Mesendoderm (in vitro differentiated cells): Measurements from ENCODE around the gene SLC8A1.

Source experiments
- DNase-seq: peaks from one replicate; pipeline ENCODE4 v3.0.0; 2013
- H2AK5ac ChIP-seq: 2 replicates; pipeline ENCODE4 v1.6.1; 2013; ENCODE audit warnings: low read length, inconsistent platforms
- H2BK120ac ChIP-seq: 2 replicates; pipeline ENCODE4 v1.6.1; 2013; ENCODE audit warnings: low read depth, mild to moderate bottlenecking, low read length, moderate library complexity, mixed read lengths
- H2BK15ac ChIP-seq: replicated peaks from 2 replicates; pipeline ENCODE4 v1.6.1; 2013; ENCODE audit warnings: low read depth, mild to moderate bottlenecking, moderate library complexity
- H2BK5ac ChIP-seq: 2 replicates; pipeline ENCODE4 v1.6.1; 2013; ENCODE audit warnings: low read length, inconsistent platforms
- H3K18ac ChIP-seq: 2 replicates; pipeline ENCODE4 v1.6.1; 2013; ENCODE audit warnings: mild to moderate bottlenecking, low read length, mixed read lengths
- H3K23ac ChIP-seq: one replicate; pipeline ENCODE4 v1.6.1; 2013; ENCODE audit warnings: low read length
- H3K27ac ChIP-seq: 2 replicates; pipeline ENCODE4 v1.5.1; 2013; ENCODE audit warnings: low read depth, mild to moderate bottlenecking, inconsistent platforms, low read length, moderate library complexity
- H3K27me3 ChIP-seq: 2 replicates; pipeline ENCODE4 v1.6.1; 2013; ENCODE audit warnings: low read length, control low read depth, mild to moderate bottlenecking, inconsistent platforms; ENCODE audit not compliant: insufficient read depth, poor library complexity
- H3K36me3 ChIP-seq: 2 replicates; pipeline ENCODE4 v1.6.1; 2013; ENCODE audit warnings: low read length, inconsistent platforms; ENCODE audit not compliant: control insufficient read depth, insufficient read depth
- H3K4ac ChIP-seq: one replicate; pipeline ENCODE4 v1.6.1; 2013; ENCODE audit warnings: low read depth, mild to moderate bottlenecking, low read length, moderate library complexity
- H3K4me1 ChIP-seq: 2 replicates; pipeline ENCODE4 v1.6.1; 2013; ENCODE audit warnings: low read depth, low read length, inconsistent platforms; ENCODE audit not compliant: control insufficient read depth
- H3K4me2 ChIP-seq: 2 replicates; pipeline ENCODE4 v1.6.1; 2013; ENCODE audit warnings: low read length
- H3K4me3 ChIP-seq: 2 replicates; pipeline ENCODE4 v1.5.1; 2013; ENCODE audit warnings: mild to moderate bottlenecking, low read length
- H3K56ac ChIP-seq: one replicate; pipeline ENCODE4 v1.6.1; 2013; ENCODE audit warnings: low read length
- H3K79me1 ChIP-seq: 2 replicates; pipeline ENCODE4 v1.6.1; 2013; ENCODE audit warnings: low read length, inconsistent platforms
- H3K79me2 ChIP-seq: 2 replicates; pipeline ENCODE4 v1.6.1; 2013; ENCODE audit warnings: mild to moderate bottlenecking, low read length; ENCODE audit not compliant: control insufficient read depth, insufficient read depth
- H3K9ac ChIP-seq: 2 replicates; pipeline ENCODE4 v1.6.1; 2013; ENCODE audit warnings: low read length, inconsistent platforms
- H4K5ac ChIP-seq: one replicate; pipeline ENCODE4 v1.6.1; 2013; ENCODE audit warnings: low read length
- H4K8ac ChIP-seq: one replicate; pipeline ENCODE4 v1.6.1; 2013; ENCODE audit warnings: low read depth, mild to moderate bottlenecking, control low read depth, low read length, moderate library complexity
- WGBS: extraction: QIAGEN DNeasy Blood & Tissue Kit; methylation state at CpG from one replicate; pipeline ENCODE4 v1.1.7; 2013; ENCODE audit warnings: low lambda C conversion rate, missing lambda C conversion rate; ENCODE audit not compliant: insufficient coverage; ENCODE audit errors: extremely low coverage; 5-methylcytosine and 5-hydroxymethylcytosine counted together

Gene SLC8A1

DNA sequence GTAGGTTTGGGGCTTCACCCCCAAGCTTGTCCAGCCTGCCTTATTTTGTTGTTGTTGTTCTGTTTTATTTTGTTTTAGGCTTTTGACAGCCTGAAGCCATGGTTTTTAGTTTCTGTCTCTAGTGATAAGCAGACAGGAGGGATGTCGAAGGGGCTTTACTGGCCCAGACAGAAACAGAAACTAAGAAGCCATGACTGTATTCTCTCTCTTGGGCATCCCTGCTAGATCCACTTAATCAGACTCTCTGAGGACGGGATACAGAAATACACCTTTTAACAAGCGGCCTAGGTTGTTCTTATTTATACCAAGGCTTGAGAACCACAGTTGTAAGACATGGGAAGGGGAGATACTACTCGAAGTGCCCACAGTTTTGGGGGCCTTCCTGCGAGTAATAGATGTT is 330.9 kb downstream of the SLC8A1 start:
- H3K9ac ChIP-seq = no peak overlapping the region
- no peak overlapping the region for H3K23ac ChIP-seq
- H3K27ac ChIP-seq = no peak overlapping the region
- no peak overlapping the region for H4K8ac ChIP-seq
- H3K56ac ChIP-seq = no peak overlapping the region
- no peaks in the 10 kb centered on the region for H3K79me1 ChIP-seq
- H3K36me3 ChIP-seq = no peaks in the 10 kb centered on the region
- no peak overlapping the region for H2BK120ac ChIP-seq
- no peak overlapping the region for H3K4me2 ChIP-seq
- H3K27me3 ChIP-seq = no peaks in the 10 kb centered on the region
- no peak overlapping the region for H2BK5ac ChIP-seq
- no CpG with 5 or more reads among the region's 5 CpGs for WGBS
- no peak overlapping the region for H3K4me3 ChIP-seq
- no peak overlapping the region for H3K18ac ChIP-seq
- no peaks in the 10 kb centered on the region for H3K4me1 ChIP-seq
- no peak for DNase-seq
- H2AK5ac ChIP-seq = no peak overlapping the region
- no peak overlapping the region for H3K4ac ChIP-seq
- H4K5ac ChIP-seq = no peak overlapping the region
- no peak overlapping the region for H2BK15ac ChIP-seq
- no peaks in the 10 kb centered on the region for H3K79me2 ChIP-seq

DNA sequence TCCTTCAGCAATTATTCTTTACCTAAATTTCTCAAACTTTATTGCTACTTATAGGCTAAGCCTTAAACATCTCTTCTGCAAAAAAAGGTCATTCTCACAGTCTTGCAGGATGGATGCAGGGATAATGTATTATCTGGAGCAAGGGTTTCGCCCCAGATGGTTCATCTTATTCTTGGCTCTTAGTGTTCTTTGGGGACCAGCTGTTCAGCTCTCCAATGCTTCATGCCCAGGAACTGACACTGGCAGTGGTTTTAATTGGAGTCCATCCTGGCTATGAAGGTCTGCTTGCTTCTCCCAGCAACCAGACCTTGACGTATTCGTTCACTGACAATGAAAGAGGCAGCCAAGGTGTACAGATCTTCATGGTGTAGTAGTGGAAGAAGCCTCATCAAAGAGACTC is 331.9 kb downstream of the SLC8A1 start:
- Histone ChIP-seq H3K23ac (no peak overlapping the region), H2AK5ac (no peak overlapping the region), H3K4me1 (no peaks in the 10 kb centered on the region), H3K36me3 (no peaks in the 10 kb centered on the region), H3K27ac (no peak overlapping the region), H3K27me3 (no peaks in the 10 kb centered on the region), H3K9ac (no peak overlapping the region), H3K56ac (no peak overlapping the region), H2BK5ac (no peak overlapping the region), H4K8ac (no peak overlapping the region), H4K5ac (no peak overlapping the region), H3K4me2 (no peak overlapping the region), H3K18ac (no peak overlapping the region), H2BK120ac (no peak overlapping the region), H2BK15ac (no peak overlapping the region), H3K4me3 (no peak overlapping the region), H3K79me1 (no peaks in the 10 kb centered on the region), H3K79me2 (no peaks in the 10 kb centered on the region), H3K4ac (no peak overlapping the region)
- DNase-seq = no peak
- WGBS = no CpG with 5 or more reads among the region's 3 CpGs

DNA sequence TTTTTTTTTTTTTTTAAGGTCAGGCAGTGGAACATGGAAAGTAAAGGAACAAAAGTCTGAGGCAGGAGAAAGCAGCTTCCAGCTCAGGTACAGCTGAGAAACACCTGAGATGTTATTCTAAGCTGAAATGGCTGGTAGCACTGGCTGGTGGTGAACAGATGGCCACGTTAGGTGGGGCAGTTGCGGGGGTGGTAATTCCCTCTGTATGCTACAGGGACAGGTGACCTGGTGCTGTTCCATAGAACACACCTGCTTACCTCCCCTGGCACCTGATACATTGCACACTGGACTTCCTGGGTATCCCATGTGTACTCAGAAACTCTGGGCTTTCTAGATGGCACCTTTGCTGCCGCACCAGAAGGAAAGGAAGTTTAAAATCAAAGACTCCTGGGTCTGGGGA is 333.3 kb downstream of the SLC8A1 start:
- DNase-seq = no peak
- Histone ChIP-seq H3K18ac (no peak overlapping the region), H3K56ac (no peak overlapping the region), H3K23ac (no peak overlapping the region), H2BK5ac (no peak overlapping the region), H3K27ac (no peak overlapping the region), H3K9ac (no peak overlapping the region), H3K79me1 (no peaks in the 10 kb centered on the region), H3K4me3 (no peak overlapping the region), H3K27me3 (no peaks in the 10 kb centered on the region), H3K4me1 (no peaks in the 10 kb centered on the region), H2BK120ac (no peak overlapping the region), H3K4ac (no peak overlapping the region), H3K79me2 (no peaks in the 10 kb centered on the region), H3K36me3 (no peaks in the 10 kb centered on the region), H4K8ac (no peak overlapping the region), H3K4me2 (no peak overlapping the region), H4K5ac (no peak overlapping the region), H2BK15ac (no peak overlapping the region), H2AK5ac (no peak overlapping the region)
- WGBS = no CpG with 5 or more reads among the region's 3 CpGs

DNA sequence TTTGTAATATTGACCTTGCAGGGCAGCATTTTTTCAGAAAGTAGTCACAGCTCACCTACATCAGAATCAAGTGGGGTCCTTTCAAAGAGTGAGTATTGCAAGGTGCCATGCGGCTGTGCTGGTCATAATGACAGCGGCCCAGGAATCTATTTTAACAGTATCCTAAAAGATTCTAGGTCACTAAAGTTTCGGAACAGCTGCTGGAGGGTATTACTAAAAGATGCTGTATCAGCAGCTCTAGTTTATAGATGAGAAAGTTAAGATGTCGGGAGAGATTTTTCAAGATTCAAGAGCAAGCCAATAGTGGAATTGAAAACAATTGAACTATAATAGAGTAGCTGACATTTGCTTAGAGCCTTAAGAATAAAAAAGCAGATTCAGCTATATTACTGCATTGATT is 336.0 kb downstream of the SLC8A1 start:
- no peak overlapping the region for H2BK5ac ChIP-seq
- no peak overlapping the region for H3K56ac ChIP-seq
- no peak overlapping the region for H4K8ac ChIP-seq
- no peak overlapping the region for H3K18ac ChIP-seq
- no peak overlapping the region for H2AK5ac ChIP-seq
- H4K5ac ChIP-seq = no peak overlapping the region
- no peaks in the 10 kb centered on the region for H3K27me3 ChIP-seq
- no peaks in the 10 kb centered on the region for H3K36me3 ChIP-seq
- no peak overlapping the region for H3K23ac ChIP-seq
- no peak overlapping the region for H3K4me2 ChIP-seq
- no peak overlapping the region for H3K27ac ChIP-seq
- H3K4me1 ChIP-seq = no peaks in the 10 kb centered on the region
- no peak overlapping the region for H2BK120ac ChIP-seq
- no peak overlapping the region for H3K9ac ChIP-seq
- no peak overlapping the region for H3K4me3 ChIP-seq
- no peaks in the 10 kb centered on the region for H3K79me1 ChIP-seq
- H3K4ac ChIP-seq = no peak overlapping the region
- WGBS = no CpG with 5 or more reads among the region's 4 CpGs
- no peaks in the 10 kb centered on the region for H3K79me2 ChIP-seq
- H2BK15ac ChIP-seq = no peak overlapping the region
- DNase-seq = no peak

DNA sequence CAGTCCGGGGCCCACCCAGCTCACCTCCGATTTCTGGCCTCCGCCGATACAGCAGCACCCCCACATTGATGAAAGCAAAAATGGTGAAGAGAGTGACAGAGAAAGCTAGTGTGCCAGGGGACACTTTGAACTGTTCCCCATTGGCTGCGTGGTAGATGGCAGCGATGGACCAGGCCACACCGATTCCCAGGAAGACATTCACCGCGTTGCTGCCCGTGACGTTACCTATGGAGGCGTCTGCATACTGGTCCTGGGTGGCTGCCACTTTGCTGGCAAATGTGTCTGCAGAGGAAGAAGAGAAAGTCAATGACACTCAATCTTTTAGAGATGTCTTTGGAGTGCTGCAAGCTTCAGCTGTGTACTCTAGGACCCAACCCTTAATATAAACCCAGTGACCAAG is 336.5 kb downstream of the SLC8A1 start:
- no peak overlapping the region for H2AK5ac ChIP-seq
- no peaks in the 10 kb centered on the region for H3K36me3 ChIP-seq
- H3K9ac ChIP-seq = no peak overlapping the region
- no peaks in the 10 kb centered on the region for H3K4me1 ChIP-seq
- no CpG with 5 or more reads among the region's 12 CpGs for whole genome bisulfite sequencing
- no peak overlapping the region for H4K8ac ChIP-seq
- no peak overlapping the region for H3K4ac ChIP-seq
- H3K56ac ChIP-seq = no peak overlapping the region
- no peak overlapping the region for H2BK15ac ChIP-seq
- no peak overlapping the region for H2BK5ac ChIP-seq
- H2BK120ac ChIP-seq = no peak overlapping the region
- no peak for DNase-seq
- no peaks in the 10 kb centered on the region for H3K79me2 ChIP-seq
- H4K5ac ChIP-seq = no peak overlapping the region
- no peak overlapping the region for H3K4me2 ChIP-seq
- no peak overlapping the region for H3K27ac ChIP-seq
- H3K4me3 ChIP-seq = no peak overlapping the region
- no peak overlapping the region for H3K18ac ChIP-seq
- no peak overlapping the region for H3K23ac ChIP-seq
- no peaks in the 10 kb centered on the region for H3K79me1 ChIP-seq
- no peaks in the 10 kb centered on the region for H3K27me3 ChIP-seq

DNA sequence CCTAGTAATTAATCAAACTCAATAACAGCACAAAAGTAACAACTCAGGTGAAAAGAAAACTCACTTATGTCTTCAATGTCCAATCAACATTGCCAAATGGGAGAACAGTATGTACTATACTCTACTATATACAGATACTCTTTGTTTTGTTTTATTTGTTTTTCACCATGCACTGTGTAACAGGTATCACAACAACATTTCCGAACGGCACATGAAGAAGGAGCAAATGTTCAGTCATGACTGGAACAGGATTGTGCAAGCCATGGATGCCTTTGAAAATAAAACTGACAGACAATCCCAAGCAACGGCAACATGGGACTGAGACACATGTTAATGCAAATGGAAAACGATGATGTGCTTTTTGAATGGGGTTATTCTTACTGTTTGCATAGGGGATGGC is 337.9 kb downstream of the SLC8A1 start:
- Histone ChIP-seq H3K9ac (no peak overlapping the region), H3K4ac (no peak overlapping the region), H3K36me3 (no peaks in the 10 kb centered on the region), H3K27me3 (no peaks in the 10 kb centered on the region), H2BK15ac (no peak overlapping the region), H4K8ac (no peak overlapping the region), H2BK5ac (no peak overlapping the region), H3K4me1 (no peaks in the 10 kb centered on the region), H4K5ac (no peak overlapping the region), H3K4me2 (no peak overlapping the region), H3K56ac (no peak overlapping the region), H2BK120ac (no peak overlapping the region), H3K27ac (no peak overlapping the region), H3K79me1 (no peaks in the 10 kb centered on the region), H3K79me2 (no peaks in the 10 kb centered on the region), H3K18ac (no peak overlapping the region), H2AK5ac (no peak overlapping the region), H3K4me3 (no peak overlapping the region), H3K23ac (no peak overlapping the region)
- WGBS = no CpG with 5 or more reads among the region's 4 CpGs
- DNase-seq = no peak
